Stimulated activated CD4-positive, alpha-beta T cell treated with anti-CD3 and anti-CD28 coated beads, Interleukin-12 subunit alpha, Interleukin-12 subunit beta, amount 100 ng/mL, for 24 hours (primary cell): ENCODE results near the gene CEBPA.

Experiments
- DNase-seq, 2 experiments: peaks; one replicate each; pipeline ENCODE4 v3.0.0-alpha.2; 2020; ENCODE audit warnings: low read depth in 2 of 2

The CEBPA gene

DNA sequence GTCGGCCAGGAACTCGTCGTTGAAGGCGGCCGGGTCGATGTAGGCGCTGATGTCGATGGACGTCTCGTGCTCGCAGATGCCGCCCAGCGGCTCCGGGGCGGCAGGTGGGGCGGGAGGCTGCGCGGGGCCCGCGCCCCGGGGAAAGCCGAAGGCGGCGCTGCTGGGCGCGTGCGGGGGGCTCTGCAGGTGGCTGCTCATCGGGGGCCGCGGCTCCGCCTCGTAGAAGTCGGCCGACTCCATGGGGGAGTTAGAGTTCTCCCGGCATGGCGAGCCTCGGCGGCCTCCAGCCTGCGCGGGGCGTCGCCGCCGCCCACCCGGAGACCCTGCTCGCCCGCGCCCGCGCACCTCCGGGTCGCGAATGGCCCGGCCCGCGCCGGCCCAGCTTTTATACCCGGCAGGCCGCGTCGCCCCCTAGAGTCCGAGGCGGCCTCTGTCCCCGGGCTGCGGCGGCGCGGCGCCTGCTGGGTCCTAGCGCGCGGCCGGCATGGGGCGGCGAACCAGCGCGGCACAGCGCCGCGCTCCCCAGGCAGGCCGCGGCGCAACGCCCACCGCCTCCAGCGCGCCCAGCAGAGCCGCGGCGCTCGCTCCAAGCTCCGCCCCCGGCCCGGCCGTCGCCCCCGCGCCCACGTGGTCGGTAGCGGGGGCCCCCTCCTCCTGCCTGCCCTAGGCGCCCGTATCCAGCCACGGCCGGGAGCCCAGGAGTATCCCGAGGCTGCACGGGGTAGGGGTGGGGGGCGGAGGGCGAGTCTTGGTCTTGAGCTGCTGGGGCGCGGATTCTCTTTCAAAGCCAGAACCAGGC is at the start of gene CEBPA:
CEBPA (minus strand) TSS at position 360 of the 799 bp plus-strand sequence; CDS start at position 240, 120 bp downstream.
- peak in 1 of 2 experiments; percentile 51 for DNase-seq

DNA sequence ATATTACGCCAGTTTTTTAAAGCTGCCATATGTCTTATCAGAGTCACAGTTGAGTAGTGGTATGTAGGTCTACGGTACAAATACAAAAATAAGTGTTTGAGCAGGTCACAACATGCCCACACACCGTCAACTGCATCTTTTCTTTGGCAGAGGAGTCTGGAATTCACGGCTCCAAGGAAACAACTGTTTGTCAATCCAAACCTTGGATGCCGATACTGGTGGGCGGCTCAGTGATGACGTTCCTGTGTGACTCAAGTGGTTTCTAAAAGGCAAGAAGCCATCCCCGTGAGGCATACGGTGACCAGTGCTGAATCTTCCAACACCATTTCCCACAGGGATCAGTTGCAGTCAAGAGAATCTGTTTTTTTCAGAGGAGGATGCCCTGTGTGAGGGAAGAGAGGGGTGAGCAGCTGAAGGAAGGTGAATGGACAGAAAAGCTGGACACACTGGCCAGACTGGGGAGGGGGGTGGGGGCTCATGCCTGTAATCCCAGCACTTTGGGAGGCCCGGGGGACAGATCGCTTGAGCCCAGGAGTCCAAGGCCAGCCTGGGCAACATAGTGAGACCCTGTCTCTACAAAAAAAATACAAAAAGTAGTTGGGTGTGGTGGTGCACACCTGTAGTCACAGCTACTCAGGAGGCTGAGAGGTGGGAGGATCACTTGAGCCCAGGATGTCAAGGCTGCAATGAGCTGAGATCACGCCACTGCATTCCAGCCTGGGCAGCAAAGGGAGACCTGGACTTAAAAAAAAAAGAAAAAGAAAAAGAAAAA is 48.4 kb upstream of the CEBPA start:
- DNase-seq = no peak

DNA sequence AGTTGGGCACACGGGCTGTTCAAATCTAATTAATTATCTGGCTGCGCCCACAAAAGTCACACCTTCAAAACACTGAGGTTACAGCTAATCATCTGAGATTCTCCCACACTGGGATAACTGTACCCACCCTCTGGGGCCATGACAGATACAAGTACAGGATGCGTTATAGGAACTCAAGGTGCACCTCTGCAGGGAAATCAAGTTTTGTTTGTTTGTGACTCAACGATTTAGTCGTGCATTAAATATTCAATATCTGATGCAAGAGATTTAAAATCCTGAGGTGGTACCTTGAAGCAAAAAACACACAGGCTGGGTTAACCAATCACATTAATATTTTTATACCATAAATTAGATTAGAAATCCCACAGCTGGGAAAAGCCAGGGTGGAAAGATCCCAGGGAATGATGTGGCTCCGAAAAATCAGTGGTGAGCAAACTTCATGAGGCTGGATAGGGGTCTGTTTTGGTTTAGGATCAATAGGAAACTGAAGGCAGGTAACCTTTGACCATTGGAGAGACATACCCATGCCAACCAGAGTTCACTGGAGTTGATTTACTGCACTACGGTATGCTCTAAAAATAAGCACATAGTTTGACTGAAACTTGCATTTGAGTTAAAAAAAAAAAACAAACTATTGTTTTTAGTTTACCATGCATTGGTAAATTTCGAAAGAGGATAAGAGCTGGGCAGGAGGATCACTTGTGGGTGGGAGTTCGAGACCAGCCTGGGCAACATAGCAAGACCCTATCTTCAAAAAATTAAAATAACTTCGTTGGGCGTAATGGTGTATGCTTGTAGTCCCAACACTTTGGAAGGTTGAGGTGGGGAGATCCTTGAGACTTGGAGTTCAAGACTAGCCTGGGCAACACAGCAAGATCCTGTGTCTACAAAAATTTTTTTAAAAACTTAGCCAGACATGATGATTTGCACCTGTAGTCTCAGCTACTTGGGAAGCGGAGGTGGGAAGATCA is 47.3 kb upstream of the CEBPA start:
- no peak for DNase-seq

- DNase-seq = no peak
Measured at GRCh38 chr19:33348301-33349010, 46.1 kb upstream of the CEBPA start.

DNA sequence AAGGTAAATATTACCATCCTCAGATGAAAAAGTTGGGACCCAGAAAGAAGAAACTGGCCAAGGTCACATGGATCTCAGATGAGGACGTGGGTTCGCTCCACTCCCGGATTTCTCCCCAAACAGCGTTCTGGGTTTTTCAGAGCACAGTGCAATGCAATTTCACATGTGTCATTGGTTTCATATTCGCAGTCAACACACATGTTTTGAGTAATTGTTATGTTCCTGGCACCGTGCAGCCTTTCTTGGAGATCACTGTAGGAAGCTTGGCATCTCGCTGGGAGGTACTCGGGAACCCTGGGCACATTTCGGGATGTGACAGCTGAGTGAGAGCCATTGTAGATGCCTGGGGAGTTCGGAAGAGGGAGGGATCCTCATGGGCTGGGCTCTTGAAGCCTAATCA is 45.0 kb upstream of the CEBPA start:
- no peak for DNase-seq

GRCh38 chr19:33346665-33347064 is 44.3 kb upstream of the CEBPA start:
- DNase-seq = no peak

DNA sequence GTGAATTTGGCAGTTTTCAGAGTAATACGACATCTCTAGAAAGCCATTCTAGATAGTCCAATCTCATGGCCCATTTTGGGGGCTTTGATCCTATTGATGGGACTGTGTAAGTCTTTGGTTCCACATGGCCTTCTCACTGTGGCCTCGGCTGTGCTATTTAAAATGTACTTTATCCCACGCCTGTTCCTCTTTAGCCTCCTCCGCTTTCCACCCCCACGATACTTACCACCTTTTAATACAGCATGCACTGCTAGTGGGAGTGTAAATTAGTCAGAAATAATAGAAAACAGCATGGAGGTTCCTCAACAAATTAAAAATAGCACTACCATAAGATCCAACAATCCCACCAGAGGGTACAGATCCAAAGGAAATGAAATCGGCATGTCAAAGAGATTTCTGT is 42.8 kb upstream of the CEBPA start:
- no peak for DNase-seq

DNA sequence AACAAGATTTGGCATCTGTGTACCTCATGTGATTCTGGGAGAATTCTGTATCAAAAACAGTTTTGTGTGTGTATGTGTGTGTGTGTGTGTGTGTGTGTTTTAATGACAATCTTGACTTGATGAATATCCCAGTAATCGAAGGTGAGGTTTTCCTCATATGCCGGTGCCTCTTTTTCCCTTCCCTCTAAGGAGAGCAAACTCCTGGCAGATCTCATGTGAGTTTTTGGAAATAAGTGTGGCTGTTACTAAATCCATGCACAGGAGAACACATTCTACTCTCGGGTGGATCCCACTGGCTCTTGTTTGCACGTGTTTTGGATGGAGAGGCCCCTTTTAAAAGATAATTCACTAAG is 42.2 kb upstream of the CEBPA start:
- no peak for DNase-seq

GRCh38 chr19:33343859-33344572 is 41.7 kb upstream of the CEBPA start:
- DNase-seq = no peak

GRCh38 chr19:33343301-33343700 is 41.0 kb upstream of the CEBPA start:
- no peak for DNase-seq

GRCh38 chr19:33340991-33341390 is 38.7 kb upstream of the CEBPA start:
- no peak for DNase-seq

DNA sequence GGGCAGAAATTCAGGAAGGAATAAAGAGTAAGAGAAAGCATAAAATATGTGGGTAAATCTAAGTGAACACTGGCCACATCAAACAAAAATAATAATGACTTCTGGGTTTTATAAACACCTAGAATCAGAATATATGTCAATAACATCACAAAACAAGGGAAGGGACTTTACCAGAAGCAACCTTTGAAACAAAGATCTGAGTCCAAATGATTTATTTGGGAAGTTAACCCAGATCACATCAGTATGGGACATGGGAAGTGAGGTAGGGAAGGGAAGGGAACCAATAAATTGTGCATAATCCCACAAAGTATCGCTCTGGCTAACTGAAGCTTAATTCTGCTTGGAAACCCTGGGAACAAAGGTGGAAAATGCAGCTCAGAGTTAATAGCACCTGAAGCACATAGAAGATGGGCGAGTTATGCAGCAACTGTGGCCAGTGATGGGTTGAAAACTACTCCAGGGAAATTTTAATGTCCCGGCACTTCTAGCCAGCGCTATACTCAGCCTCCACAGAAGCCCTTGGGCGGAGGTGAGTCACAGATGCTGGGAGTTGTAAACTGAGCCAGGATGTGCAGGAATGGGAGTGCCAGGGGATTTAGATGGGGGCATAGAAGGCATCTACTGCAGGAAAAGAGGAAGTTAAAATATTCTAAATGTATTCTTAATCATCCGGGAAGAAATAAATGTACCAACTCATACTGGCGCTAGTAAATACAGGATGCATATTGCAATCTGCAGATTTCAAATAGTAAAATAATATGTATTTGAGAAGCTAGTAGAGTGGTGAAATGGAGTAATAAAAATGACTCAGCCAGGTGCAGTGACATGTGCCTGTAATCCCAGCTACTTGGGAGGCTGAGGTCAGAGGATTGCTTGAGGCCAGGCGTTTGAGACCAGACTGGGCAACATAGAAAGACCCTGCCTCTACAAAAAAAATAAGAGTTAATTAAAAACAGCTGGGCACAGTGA is 37.0 kb upstream of the CEBPA start:
- DNase-seq = no peak

DNA sequence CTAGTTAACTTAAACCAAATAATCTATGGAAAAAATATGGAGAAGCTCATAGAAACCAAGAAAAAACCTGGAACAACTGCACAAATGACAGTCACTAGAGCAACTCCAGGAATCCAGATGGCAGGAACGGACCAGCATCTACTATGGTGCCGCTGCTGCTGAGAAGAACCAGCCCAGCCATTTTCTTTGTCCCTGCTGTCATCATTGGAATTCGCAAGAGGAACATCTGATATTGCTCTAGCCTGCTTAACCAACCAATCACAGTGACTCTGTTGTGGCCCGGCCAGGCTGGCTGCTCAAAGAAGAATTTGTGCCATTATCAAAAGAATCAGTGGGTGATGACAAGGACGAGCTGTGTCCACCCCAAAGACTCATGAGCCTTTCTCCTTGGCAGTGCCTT is 33.1 kb upstream of the CEBPA start:
- DNase-seq = no peak

- DNase-seq = no peak
Measured at GRCh38 chr19:33334271-33334670, 31.9 kb upstream of the CEBPA start.

DNA sequence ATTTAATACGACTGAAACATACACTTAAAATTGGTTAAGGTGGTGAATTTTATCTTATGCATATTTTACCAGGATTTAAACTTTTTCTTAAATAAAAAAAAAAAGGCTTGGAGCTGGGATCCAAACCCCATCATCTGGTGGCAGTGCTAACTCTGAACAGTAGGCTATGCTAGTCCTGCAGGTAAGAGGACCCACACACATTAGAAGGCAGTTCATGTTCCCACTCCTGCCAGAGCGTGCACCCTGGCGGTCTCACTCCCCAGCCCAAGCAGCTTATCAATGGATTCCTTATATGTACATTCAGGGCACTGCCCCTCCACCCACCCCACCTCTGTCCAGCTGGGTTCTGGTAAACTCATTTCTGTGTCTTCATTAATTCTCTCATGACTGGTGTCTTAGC is 31.3 kb upstream of the CEBPA start:
- no peak for DNase-seq

DNA sequence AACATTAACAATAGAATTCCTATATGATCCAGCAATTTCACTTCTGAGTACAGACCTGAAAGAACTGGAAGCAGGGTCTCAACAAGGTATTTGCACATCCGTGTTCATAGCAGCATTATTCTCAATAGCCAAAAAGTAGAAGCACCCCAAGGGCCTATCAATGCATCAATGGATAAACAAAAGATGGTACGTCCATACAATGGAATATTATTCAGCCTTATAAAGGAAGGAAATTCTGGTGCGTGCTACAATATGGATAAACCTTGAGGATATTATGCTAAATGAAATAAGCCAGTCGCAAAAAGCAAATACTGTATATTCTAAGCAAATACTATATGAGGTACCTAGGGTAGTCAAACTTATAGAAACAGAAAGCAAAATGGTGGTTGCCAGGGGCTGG is 30.8 kb upstream of the CEBPA start:
- DNase-seq = no peak

GRCh38 chr19:33332248-33332647 is 29.9 kb upstream of the CEBPA start:
- DNase-seq = no peak

DNA sequence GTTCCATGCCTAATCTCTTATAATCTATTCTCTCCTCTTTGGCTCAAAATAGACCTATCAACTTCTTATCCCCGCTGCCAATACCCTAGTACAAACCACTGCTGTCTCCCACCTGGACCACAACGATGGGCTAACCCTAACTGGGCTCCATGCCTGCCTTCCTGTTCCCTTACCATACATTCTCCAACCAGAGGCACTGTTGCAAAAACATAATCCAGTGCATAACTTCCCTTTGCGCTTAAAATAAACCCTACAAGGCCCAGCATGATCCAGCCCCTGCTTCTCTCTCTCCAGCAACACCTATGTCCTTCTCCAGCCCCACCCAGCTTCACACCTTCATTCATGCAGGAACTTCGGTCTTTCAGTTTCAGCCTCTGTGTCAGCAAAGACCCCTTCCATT is 27.4 kb upstream of the CEBPA start:
- DNase-seq = no peak

- DNase-seq = no peak
Measured at GRCh38 chr19:33329060-33329459, 26.7 kb upstream of the CEBPA start.

- DNase-seq = no peak
Measured at GRCh38 chr19:33325920-33326319, 23.6 kb upstream of the CEBPA start.
